HEK293T (cell line): ENCODE results near the gene CRTAC1.

Experiments
- BHLHE40 ChIP-seq: fragments of 450-650 bp; IDR thresholded peaks from 2 replicates; pipeline ENCODE4 v1.6.1; 2016; ENCODE audit warnings: mild to moderate bottlenecking, moderate library complexity, borderline replicate concordance
- CTBP1 ChIP-seq: fragments of 450-650 bp; IDR thresholded peaks from 2 replicates; pipeline ENCODE4 v1.6.1; 2016; ENCODE audit warnings: borderline replicate concordance
- ELF4 ChIP-seq: fragments of 450-650 bp; IDR thresholded peaks from 2 replicates; pipeline ENCODE4 v1.6.1; 2017; ENCODE audit warnings: antibody characterized with exemption
- FOXA1 ChIP-seq: fragments of 450-650 bp; IDR thresholded peaks from 2 replicates; pipeline ENCODE4 v1.6.1; 2016; ENCODE audit warnings: mild to moderate bottlenecking
- FOXK2 ChIP-seq: fragments of 450-650 bp; IDR thresholded peaks from 2 replicates; pipeline ENCODE4 v1.6.1; 2016; ENCODE audit warnings: mild to moderate bottlenecking
- FOXM1 ChIP-seq: fragments of 450-650 bp; IDR thresholded peaks from 2 replicates; pipeline ENCODE4 v1.6.1; 2017; ENCODE audit warnings: mild to moderate bottlenecking, borderline replicate concordance
- HDGF ChIP-seq: fragments of 450-650 bp; IDR thresholded peaks from 2 replicates; pipeline ENCODE4 v1.6.1; 2017; ENCODE audit warnings: antibody characterized with exemption, borderline replicate concordance
- LEF1 ChIP-seq: fragments of 450-650 bp; IDR thresholded peaks from 2 replicates; pipeline ENCODE4 v1.6.1; 2017; ENCODE audit warnings: mild to moderate bottlenecking, borderline replicate concordance
- NFRKB ChIP-seq: fragments of 450-650 bp; IDR thresholded peaks from 2 replicates; pipeline ENCODE4 v1.6.1; 2016; ENCODE audit warnings: mild to moderate bottlenecking, moderate library complexity
- SP1 ChIP-seq: fragments of 450-650 bp; IDR thresholded peaks from 2 replicates; pipeline ENCODE4 v1.6.1; 2017
- SUZ12 ChIP-seq: fragments of 450-650 bp; IDR thresholded peaks from 2 replicates; pipeline ENCODE4 v1.6.1; 2016; ENCODE audit warnings: mild to moderate bottlenecking
- TARDBP ChIP-seq: fragments of 450-650 bp; IDR thresholded peaks from 2 replicates; pipeline ENCODE4 v1.6.1; 2016
- ZNF384 ChIP-seq: fragments of 450-650 bp; IDR thresholded peaks from 2 replicates; pipeline ENCODE4 v1.6.1; 2016

DNA sequence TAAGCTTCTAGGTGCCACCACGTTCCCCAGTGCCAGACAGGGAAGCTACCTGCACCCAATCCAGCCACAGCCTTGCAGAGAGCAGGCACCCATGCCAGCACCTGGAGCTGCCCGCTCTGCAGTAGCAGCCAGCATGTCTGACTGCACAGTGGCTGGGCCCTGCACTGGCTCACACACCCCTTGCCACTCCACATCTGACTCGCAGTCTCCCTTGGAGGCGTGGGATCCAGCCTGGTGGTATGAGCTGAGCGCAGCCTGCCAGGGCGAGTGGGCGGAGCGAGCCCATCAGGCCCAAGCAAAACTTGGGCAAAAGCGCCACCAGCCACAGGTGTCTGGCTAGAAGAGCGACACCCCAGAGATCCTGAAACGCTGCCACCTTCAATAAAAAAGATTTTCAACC is 30.1 kb downstream of the CRTAC1 start:
- TF ChIP-seq SP1 (no peak), SUZ12 (no peak), HDGF (no peak), FOXA1 (no peak), ELF4 (no peak), BHLHE40 (no peak), ZNF384 (no peak), LEF1 (no peak), FOXK2 (no peak), FOXM1 (no peak), NFRKB (no peak), TARDBP (no peak), CTBP1 (no peak)
